Sciatic nerve (tissue), 2 donors: ENCODE data around the gene KIRREL1. TPM values are rescaled to one million over a fixed set of nuclear protein-coding genes. Genes with fewer than 3 reads are reported as not detected.
A peak's percentile ranks its signal among the peaks of the same experiment; 100 is the strongest.

ENCODE experiments used
- ATAC-seq: fragments of 200-7000 bp; cut with Tn5 transposase; one replicate; pipeline ENCODE4 v1.9.1; 2020; ENCODE audit warnings: mild to moderate bottlenecking, moderate library complexity
- DNase-seq: peaks from one replicate; pipeline ENCODE4 v3.0.0-alpha.2; 2020; ENCODE audit warnings: low spot score
- intact Hi-C: fragments of 100-400 bp; cut with DNase I; formaldehyde crosslinking; loops from one replicate; pipeline ENCODE4 v1.14.2; 2022
- total RNA-seq: library from RNA; stranded (reverse); fragmentation: NEBNext Ultra II Directional; extraction: Animal tissue kit (Norgen Biotek cat#: 25700); gene quantifications from one replicate; pipeline ENCODE4 v1.2.1, GENCODE V29; 2021
- donor health status: DM: no; HTN: no; CAD: no.
- donor health status: DM: no; HTN: no; CAD: no.

Gene KIRREL1
- total RNA-seq, 1 donor from 2014 or later, result 67.8 TPM

- DNase-seq (no peak), ATAC-seq (no peak)
- intact Hi-C loops, result no loop called here
Measured at GRCh38 chr1:158048371-158049067, 55.1 kb downstream of the KIRREL1 start.

DNA sequence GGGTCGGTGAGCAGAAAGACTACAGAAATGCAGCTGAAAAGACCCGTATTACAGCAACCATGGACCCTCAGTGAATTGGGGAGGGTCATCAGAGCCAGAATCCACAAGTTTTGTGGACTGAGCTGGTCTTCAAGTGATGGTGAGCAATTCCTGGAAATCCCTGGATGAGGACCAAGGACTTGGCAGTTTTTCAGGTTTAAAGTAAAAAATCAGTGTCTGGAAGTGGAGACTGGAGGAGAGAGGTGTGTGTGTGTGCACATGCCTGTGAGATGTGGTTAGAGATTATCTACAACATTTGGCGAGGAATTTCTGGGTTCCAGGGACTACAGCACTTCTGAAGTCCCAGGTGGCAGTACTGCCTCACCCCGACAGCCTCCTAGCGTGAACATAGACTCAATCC, 56.4 kb downstream of the KIRREL1 start:
- intact Hi-C loops, result no loop called here
- ATAC-seq (peak; percentile 27), DNase-seq (no peak)

- intact Hi-C loops, result no loop called here
- ATAC-seq (no peak), DNase-seq (no peak)
Measured at GRCh38 chr1:158053276-158053675, 59.8 kb downstream of the KIRREL1 start.

DNA sequence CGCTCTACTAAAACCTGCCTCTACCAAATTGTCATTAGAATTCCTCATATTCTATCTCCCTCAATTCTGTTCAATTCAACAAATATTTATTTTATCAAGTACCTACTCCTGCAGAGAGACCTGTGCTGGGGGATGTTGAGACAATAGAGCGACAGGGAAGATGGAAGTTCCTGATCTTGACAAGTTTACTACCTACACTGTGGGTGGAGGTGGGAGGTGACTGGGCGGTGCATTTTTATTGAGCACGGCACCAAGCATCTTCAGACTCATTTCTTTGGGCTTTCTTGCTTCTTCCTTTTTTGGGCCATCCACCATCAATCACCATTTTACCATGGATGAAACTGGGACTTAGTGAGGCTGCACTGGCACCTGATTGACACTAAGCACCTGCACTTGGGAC, 61.3 kb downstream of the KIRREL1 start:
- intact Hi-C loops, result no loop called here
- no peak for DNase-seq
- ATAC-seq, result no peak

DNA sequence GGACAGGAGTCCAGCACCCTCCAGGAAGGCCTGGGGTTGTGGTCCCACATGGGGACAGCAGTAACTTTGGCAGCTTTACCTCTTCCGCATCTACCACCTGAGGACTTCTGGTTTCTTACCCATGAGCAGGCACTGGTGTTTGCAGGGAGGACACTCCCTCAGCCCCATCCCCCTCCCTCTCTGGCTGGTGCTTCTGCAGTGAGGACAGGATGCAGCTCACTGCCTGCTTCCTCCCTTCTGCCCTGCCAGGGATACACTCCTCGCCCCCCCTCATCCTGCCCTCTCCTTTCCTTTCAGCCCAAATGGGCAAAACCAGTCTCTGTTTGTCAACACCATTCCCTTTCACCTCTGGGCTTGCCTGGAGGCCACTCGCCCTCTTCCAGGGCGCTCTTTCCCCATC, 62.4 kb downstream of the KIRREL1 start:
- no peak for DNase-seq
- intact Hi-C loops, result no loop called here
- ATAC-seq, result peak; percentile 42

GRCh38 chr1:158056498-158056897, 63.1 kb downstream of the KIRREL1 start:
- no peak for ATAC-seq

DNA sequence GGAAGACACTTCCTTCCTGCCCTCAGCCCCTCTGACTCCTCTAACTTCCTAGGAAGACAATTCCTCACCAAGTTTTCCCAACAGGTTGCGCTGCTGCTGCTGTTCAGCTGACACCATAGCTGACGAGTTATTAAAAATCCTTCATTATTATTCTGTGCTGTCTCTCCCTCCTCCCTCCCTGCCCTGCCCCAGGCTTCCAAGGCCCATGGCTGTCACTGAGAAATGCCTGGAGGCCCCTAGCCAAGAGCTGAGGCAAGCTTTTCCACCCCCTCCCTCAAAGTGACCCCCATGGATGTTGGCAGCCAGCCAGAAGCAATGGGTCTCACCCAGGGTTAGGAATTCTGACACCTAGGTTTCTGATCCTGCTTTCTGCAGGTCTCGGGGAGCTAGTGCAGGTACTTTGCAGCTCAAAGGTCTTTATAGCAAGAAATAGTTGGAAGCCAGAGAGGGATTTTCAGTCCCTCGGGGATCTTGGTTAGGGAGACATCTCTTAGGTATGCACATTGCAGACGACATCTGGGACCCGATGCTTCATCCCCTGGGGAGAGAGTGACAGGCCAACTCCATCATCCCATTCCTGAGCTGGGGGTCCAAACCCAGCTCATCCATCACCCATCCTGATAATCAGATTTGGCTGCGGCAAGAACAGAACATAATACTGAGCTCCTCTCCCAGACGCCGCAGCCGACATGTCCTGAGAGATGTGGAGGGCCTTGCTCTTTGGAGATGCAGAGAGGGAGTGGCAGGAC, 65.0 kb downstream of the KIRREL1 start:
- ATAC-seq (no peak), DNase-seq (no peak)

More at GRCh38 chr1:158056498-158056897, 63.1 kb downstream of the KIRREL1 start:
- no peak for DNase-seq
- intact Hi-C loops, result no loop called here

DNA sequence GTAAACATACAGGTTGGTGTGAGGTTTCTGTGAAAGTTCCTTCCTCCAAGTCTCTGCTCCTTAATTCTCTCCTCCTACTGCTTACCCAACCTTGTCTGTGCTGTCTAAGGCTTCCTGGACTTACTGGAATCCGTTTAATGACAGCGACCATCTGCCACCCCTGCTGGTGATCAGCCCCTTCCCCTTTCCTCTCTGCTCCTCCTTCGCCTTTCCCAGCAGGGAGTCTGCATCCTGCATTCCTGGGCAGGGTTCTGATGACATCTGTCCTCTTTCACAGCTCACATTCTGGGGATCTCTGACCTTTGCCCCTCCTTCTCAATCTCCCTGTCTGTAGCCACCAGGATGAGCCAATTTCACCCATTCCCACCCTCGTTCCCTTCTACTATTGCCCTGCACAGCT, 66.5 kb downstream of the KIRREL1 start:
- intact Hi-C loops, result no loop called here
- DNase-seq (no peak), ATAC-seq (no peak)

More for the DNA sequence above, 65.0 kb downstream of the KIRREL1 start:
- intact Hi-C loops, result no loop called here

DNA sequence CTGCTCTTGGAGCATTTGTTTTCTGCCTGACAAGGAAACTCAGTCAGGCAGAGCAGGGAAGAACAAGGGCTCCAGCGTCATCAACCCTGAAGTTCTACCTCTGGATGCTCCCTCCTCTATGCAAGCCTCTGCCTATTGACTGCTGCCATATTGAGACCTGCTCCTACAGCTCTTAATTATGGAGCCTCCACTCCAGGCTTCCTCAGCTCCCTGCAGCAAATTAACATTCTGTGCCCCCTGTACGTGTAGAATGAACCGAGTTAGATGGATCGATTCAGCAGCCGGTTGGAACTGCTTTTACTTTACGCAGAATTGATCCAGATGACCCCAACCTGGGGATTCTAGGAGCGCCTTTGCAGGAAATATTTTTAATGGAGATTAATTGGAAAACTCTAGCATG, 68.7 kb downstream of the KIRREL1 start:
- intact Hi-C loops, result no loop called here
- ATAC-seq (no peak), DNase-seq (no peak)

- ATAC-seq (peak; percentile 17), DNase-seq (no peak)
- intact Hi-C loops, result no loop called here
Measured at GRCh38 chr1:158067662-158068061, 74.2 kb downstream of the KIRREL1 start.

- ATAC-seq (peak; percentile 31), DNase-seq (no peak)
- intact Hi-C loops, result no loop called here
Measured at GRCh38 chr1:158068918-158069317, 75.5 kb downstream of the KIRREL1 start.

GRCh38 chr1:158071138-158071537, 77.7 kb downstream of the KIRREL1 start:
- intact Hi-C loops, result no loop called here
- DNase-seq (no peak), ATAC-seq (peak; percentile 28)

DNA sequence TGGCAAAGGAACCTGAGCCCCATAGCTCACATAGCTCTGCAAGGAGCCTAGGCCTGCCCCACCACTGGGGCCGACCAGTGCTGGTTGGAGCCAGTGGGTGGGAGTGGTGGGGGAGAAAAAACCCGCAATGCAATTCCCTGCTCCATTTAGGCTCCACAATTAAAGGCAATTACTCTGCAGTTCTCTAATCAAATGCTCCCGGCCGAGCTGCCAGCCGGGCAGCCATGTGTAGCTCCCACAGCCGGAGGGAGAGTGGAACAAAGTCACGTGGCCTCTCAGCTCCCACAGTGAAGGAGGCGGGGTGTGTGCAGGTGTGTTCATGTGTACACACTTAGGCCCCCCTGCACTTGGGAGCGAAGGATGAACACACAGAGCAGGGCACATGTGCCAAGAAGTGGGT, 81.6 kb downstream of the KIRREL1 start:
- DNase-seq (no peak), ATAC-seq (peak; percentile 42)
- intact Hi-C loops, result no loop called here

DNA sequence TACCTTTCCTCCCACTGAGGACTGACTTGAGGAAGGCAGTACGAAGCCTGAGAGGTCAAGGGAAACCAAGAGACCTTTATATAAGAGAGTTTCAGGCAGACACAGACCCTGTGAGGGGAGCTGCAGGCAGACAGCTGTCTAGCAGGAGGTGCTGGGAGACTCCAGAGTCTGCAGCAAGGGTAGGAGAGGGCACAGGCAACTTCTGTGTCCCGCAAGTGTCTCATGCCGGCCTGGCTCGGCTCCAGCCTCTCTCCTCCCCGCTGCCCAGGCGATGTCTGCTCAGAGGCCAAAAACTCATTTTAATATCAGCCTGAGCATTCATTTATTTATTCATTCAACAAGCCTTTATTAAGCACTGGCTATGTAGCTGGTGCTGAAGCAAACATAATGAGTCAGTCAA, 83.0 kb downstream of the KIRREL1 start:
- DNase-seq (no peak), ATAC-seq (no peak)
- intact Hi-C loops, result no loop called here

DNA sequence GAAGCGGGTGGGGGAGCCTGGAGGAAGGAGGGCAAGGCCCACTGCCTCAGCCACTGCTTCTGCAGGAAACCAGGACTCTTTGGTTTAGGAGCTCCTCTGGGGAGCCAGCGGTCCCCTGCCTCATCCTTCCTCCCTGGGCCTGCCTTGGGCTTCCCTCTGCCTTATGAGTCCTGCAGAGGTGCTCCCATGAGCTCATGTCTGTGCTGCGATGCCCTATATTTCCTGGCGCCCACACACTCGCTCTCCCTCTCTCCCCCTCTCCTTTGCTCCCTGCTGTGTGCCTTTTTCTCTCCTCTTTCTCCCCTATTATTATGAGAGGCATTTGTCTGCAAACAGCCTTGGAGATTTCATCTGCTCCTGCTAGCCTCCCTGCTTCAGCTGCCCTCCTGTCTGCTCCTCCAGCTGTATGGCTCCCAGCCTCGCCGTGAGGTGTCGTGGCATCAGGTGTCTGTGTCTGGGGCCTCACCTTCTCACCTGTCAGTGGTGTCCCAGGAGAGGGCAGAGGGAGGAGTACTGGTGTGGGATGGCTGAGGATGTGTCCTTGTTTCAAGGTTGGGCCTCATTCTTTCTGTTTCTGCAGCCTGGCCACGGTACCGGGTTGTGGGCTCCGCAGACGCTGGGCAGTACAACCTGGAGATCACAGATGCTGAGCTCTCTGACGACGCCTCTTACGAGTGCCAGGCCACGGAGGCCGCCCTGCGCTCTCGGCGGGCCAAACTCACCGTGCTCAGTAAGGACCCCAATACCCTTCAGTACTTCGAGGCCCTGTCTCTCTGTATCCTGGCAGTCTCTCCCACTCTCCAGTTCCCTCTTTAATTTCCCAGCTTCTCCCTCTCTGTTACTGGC, 84.2 kb downstream of the KIRREL1 start:
- ATAC-seq (no peak), DNase-seq (no peak)
- intact Hi-C loops, result no loop called here

DNA sequence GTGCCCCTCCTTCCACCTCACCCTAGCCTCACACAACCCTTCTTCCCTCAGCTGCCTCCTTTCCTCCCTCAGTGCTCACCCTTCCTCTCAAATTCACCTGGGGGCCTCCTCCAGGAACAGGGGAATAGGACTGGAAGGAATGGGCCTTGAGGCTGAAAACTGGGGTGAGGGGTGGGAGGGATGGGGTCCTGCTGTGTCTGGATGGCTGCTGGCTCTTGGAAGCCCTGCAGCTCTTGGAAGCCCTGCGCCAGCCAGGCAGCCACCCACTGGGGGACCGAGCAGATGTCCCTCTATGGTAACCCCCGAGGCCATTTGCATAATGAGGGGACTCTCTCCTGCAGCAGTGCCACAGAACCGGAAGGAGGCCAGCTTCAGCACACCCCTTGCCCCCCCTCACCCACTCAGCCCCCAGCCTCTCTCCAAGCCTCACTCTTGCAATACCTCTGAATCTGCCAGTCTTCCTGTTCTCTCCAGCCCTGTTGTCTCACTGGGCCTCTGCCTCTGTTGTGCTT, 85.2 kb downstream of the KIRREL1 start:
- no peak for ATAC-seq

GRCh38 chr1:158080066-158080465, 86.6 kb downstream of the KIRREL1 start:
- ATAC-seq, result no peak

More for the DNA sequence above, 85.2 kb downstream of the KIRREL1 start:
- no peak for DNase-seq
- intact Hi-C loops, result no loop called here

GRCh38 chr1:158084336-158084735, 90.9 kb downstream of the KIRREL1 start:
- intact Hi-C loops, result no loop called here
- no peak for DNase-seq
- ATAC-seq, result no peak

More at GRCh38 chr1:158080066-158080465, 86.6 kb downstream of the KIRREL1 start:
- intact Hi-C loops, result loop anchor here (2.0 kb wide), 1 partner anchor 33 kb away; no protein-coding TSS in a partner anchor
- DNase-seq, result no peak

- DNase-seq (no peak), ATAC-seq (no peak)
- intact Hi-C loops, result no loop called here
Measured at GRCh38 chr1:158084747-158085146, 91.3 kb downstream of the KIRREL1 start.
